SK-N-MC (cell line): ENCODE measurements around the gene ZC2HC1C.

Experiments used
- EZH2 ChIP-seq: fragments of 200-600 bp; sonication (generic); IDR thresholded peaks from one replicate; pipeline ENCODE4 v1.6.1; 2017; ENCODE audit warnings: antibody characterized with exemption
- POLR2AphosphoS5 ChIP-seq: IDR thresholded peaks from 2 replicates; pipeline ENCODE4 v1.6.1; 2012; ENCODE audit warnings: mild to moderate bottlenecking, low read depth, low read length, borderline replicate concordance

GRCh38 chr14:75126121-75126544 lies 56.7 kb downstream of the ZC2HC1C start:
- TF ChIP-seq POLR2AphosphoS5 (no peak), EZH2 (no peak)
